NK-92 (cell line): ENCODE results near the gene LILRA2.
"Not testable (repeated sequence)": the region's sequence is repeated elsewhere in the genome, so short reads cannot be mapped to it uniquely, and the experiment has no call there.

Experiments used
- DNase-seq: peaks from one replicate; lab custom pipeline; 2025; ENCODE audit not compliant: unreplicated experiment; lab: John Stamatoyannopoulos, UW

Gene LILRA2

DNA sequence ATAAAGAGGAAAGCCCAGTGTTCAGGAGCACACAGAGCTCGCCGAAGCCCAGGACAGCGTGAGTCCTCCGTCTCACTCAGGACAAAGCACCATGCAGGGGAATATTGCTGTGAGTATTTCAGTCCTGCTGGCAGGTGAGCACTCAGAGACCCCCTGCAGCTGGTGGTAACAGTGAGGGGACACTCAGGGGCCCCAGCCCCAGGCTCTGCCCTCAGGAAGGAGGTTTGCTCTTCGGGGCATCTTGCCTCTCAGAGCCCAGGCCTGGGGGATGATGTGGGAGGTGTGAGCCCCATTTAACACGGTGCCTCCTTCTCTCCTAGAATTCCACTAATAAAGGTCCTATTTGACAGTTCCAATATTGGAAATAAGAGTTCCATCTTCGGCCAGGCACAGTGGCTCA, 34.6 kb downstream of the LILRA2 start:
- DNase-seq = no peak

GRCh38 chr19:54608792-54609191, 35.2 kb downstream of the LILRA2 start:
- DNase-seq = no peak

DNA sequence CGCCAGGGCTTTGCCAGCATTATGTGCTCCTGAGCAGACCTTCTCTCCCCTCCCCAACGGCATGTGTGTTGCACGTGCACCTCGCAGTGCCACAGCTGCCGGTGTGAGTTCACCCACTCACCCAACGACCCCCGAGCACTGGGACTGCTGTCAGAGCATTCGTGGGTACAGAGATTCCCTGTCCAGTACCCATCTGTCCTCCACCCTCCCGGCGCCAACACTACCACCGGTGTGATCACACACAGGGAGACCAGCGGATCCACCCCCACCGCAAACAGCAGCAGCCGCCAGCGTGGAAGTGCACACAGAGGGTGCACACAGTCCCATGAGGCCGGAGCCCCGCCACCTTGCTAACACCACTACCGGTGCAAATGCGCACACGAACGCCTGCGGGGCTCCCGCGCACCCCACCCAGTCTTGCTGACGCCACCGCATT, 35.8 kb downstream of the LILRA2 start:
- no peak for DNase-seq

DNA sequence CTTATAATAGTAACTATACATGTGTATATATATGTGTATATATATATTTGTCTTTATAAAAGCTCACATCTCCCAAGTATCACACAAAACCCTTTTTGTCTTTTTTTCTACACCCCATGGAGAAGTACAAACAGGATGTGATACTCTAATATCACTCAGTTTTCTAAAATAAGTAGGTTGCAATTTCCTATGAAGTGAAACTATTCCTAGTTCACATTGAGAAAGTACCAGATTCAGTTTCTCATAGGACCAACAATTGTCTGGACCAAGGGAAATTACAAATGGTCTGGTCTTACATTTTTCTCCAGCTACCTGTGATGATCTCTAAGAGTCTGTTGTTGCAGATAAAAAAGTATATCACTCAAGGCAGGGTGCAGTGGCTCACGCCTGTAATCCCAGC, 38.8 kb downstream of the LILRA2 start:
- DNase-seq = no peak

DNA sequence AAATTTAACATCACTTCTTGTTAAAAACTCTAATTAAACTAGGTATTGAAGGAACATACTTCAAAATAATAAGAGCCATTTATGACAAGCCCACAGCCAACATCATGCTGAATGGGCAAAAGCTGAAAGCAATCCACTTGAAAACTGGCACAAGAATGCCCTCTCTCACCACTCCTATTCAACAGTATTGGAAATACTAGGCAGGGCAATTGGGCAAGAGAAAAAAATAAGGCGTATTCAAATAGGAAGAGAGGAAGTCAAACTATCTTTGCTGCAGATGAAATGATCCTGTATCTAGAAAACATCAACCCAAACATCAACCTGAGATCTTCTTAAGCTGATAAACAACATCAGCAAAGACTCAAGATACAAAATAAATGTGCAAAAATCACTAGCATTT, 41.1 kb downstream of the LILRA2 start:
- no peak for DNase-seq

- no peak for DNase-seq
Observed at GRCh38 chr19:54616057-54616456, 42.5 kb downstream of the LILRA2 start.

DNA sequence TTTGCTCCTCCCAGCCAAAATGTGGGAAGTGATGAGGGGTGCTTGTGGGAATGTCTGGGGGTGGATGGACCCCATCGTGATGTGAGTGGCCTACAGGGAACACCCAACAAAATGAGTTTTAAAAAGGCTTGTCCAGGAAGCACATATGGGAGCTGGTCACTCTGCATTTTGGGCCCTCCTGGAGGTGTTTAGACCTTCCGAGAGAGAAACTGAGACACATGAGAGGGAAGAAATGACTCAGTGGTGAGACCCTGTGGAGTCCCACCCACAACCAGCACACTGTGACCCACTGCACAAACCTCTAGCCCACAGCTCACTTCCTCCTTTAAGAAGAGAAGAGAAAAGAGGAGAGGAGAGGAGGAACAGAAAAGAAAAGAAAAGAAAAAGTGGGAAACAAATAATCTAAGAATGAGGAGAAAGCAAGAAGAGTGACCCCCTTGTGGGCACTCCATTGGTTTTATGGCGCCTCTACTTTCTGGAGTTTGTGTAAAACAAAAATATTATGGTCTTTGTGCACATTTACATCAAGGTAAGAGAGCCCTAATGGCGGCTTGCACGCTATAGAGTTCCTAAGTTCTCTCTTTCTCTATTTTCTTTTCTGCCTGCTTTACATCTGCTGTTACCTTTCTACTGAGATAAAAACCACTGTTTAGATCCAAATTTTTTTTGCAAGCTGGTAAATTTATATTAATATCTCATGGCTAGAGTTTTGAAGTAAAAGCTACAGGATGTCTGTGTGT, 43.4 kb downstream of the LILRA2 start:
- no peak for DNase-seq

GRCh38 chr19:54620464-54620863, 46.9 kb downstream of the LILRA2 start:
- no peak for DNase-seq

DNA sequence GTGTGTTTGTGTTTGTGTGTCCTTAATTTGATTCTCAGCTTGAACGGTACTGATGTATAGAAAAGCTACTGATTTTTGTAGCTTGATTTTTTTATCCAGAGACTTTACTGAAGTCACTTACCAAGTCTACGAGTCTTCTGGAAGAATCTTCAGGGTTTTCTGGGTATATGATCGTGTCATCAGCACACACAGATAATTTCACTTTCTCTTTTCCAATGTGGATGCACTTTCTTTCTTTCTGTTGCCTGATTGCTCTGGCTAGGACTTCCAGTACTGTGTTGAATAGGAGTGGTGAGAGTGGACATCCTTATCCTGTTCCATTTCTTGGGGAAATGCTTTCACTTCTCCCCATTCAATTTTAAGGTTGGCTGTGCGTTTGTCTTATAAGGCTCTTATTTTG, 48.8 kb downstream of the LILRA2 start:
- DNase-seq = no peak

GRCh38 chr19:54624234-54624633, 50.6 kb downstream of the LILRA2 start:
- DNase-seq = not testable (repeated sequence)

GRCh38 chr19:54624934-54625730, 51.5 kb downstream of the LILRA2 start:
- not testable (repeated sequence) for DNase-seq

- DNase-seq = no peak
Observed at GRCh38 chr19:54626757-54627156, 53.2 kb downstream of the LILRA2 start.

DNA sequence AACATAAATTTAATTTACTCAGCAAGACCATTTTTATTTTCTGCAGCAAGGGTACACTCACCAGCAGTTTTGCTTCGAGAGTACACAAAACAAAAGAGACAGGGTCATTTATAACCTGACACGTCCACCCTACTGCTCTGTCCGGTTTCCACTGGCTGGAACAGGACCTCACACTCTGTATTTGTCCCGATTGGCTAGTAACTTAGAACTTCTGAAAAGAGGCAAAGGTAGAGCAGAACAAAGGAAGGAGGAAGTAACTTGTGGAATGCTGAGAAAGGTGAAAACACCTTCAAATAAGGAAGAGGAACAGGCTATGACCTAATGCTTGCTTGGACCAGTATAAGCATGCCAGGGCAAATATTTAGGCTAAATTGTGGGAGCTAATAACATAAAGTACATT, 54.3 kb downstream of the LILRA2 start:
- DNase-seq = not testable (repeated sequence)

DNA sequence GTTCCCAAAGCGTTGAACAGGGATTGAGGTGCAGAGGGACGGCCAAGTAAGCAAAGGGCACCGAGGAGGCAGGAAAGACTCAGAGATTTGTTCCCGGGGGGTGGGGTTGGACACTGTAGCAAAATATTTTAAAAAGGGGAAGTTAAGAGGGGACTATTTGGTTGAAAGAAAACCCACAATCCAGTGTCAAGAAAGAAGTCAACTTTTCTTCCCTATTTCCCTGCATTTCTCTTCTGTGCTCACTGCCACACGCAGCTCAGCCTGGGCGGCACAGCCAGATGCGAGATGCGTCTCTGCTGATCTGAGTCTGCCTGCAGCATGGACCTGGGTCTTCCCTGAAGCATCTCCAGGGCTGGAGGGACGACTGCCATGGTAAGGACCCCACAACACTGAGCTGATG, 56.7 kb downstream of the LILRA2 start, which contains the start of gene LILRB1:
Gene LILRB1 (plus strand): TSS at position 223 of the 400 bp plus-strand sequence. CDS start 590 bp downstream, outside the sequence.
- not testable (repeated sequence) for DNase-seq

- no peak for DNase-seq
Observed at GRCh38 chr19:54630782-54631181, 57.2 kb downstream of the LILRA2 start.

DNA sequence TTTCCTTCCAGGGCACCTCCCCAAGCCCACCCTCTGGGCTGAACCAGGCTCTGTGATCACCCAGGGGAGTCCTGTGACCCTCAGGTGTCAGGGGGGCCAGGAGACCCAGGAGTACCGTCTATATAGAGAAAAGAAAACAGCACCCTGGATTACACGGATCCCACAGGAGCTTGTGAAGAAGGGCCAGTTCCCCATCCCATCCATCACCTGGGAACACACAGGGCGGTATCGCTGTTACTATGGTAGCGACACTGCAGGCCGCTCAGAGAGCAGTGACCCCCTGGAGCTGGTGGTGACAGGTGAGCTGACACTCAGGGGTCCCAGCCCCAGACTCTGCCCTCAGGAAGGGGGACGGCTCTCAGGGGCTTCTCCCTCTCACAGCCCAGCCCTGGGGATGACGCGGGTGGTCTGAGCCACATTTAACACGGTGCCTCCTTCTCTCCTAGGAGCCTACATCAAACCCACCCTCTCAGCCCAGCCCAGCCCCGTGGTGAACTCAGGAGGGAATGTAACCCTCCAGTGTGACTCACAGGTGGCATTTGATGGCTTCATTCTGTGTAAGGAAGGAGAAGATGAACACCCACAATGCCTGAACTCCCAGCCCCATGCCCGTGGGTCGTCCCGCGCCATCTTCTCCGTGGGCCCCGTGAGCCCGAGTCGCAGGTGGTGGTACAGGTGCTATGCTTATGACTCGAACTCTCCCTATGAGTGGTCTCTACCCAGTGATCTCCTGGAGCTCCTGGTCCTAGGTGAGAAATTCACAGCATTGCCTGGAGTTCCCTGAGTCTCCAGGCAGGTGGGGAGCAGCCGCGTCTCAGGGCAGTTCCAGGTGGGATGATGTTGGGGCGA, 58.1 kb downstream of the LILRA2 start:
- not testable (repeated sequence) for DNase-seq

- not testable (repeated sequence) for DNase-seq
Observed at GRCh38 chr19:54632517-54632916, 58.9 kb downstream of the LILRA2 start.

DNA sequence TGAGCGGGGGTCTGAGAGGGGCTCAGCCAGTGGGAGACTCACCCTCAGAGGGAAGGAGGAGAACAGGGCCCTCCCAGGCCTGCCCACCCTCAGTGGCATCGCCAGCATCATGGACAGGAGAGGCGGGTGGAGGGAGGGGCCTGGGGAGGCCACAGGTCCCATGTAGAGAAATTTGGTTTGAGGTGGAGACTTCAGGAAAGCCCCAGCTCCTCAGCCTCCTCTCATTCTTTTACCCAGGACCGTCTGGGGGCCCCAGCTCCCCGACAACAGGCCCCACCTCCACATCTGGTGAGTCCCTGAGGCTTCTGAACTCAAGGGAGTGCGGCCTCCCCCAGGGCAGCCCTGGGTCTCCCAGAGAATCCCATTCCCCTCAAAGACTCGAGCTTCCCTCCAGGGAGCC, 59.8 kb downstream of the LILRA2 start:
- no peak for DNase-seq

- not testable (repeated sequence) for DNase-seq
Observed at GRCh38 chr19:54636081-54636480, 62.5 kb downstream of the LILRA2 start.

DNA sequence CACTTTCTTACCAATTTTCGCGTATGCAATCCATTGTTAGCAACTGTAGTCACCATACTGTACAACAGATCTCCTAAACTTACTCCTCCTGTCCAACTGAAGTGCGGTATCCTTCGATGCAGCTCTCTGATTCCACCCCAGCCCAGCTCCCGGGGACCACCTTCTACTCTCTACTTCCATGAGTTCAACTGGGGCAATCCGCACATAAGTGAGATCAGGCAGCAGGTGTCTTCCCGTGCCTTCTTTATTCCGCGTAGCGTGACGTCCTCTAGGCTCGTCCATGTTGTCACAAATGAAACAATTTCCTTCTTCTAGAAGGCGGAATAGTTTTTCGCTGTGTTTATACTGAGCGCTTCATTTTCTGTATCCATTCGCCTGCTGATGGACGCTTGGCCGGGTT, 65.1 kb downstream of the LILRA2 start:
- DNase-seq = no peak
